HepG2 (cell line): ENCODE measurements around the gene DHRS1. TPM values are rescaled to one million over a fixed set of nuclear protein-coding genes. Genes with fewer than 3 reads are reported as not detected.

Source experiments
- ATF5 ChIP-seq: sonication (generic); formaldehyde crosslinking; IDR thresholded peaks from 2 replicates; pipeline ENCODE4 v1.4.0; 2020; ENCODE audit warnings: mild to moderate bottlenecking, low read depth, missing genetic modification reagents
- BHLHE40 ChIP-seq: IDR thresholded peaks from 2 replicates; pipeline ENCODE4 v1.6.1; 2011; ENCODE audit warnings: low read length, improper control_type of control experiment
- CENPX ChIP-seq: sonication (generic); formaldehyde crosslinking; IDR thresholded peaks from 2 replicates; pipeline ENCODE4 v1.9.0; 2021; ENCODE audit warnings: mild to moderate bottlenecking, missing genetic modification reagents, moderate library complexity
- DBP ChIP-seq: sonication (generic); formaldehyde crosslinking; IDR thresholded peaks from 2 replicates; pipeline ENCODE4 v1.4.0; 2020; ENCODE audit warnings: missing genetic modification reagents; ENCODE audit errors: not compliant biosample characterization
- GMEB2 ChIP-seq: IDR thresholded peaks from 2 replicates; pipeline ENCODE4 v1.6.1; 2016; ENCODE audit warnings: missing biosample characterization, missing genetic modification reagents, low read depth
- HNF4A ChIP-seq: sonication (generic); formaldehyde crosslinking; IDR thresholded peaks from 2 replicates; pipeline ENCODE4 v1.4.0; 2020; ENCODE audit warnings: missing genetic modification reagents
- JUN ChIP-seq: sonication (generic); formaldehyde crosslinking; IDR thresholded peaks from 2 replicates; pipeline ENCODE4 v1.4.0; 2020; ENCODE audit warnings: mild to moderate bottlenecking, missing genetic modification reagents
- NR0B2 ChIP-seq: sonication (generic); formaldehyde crosslinking; IDR thresholded peaks from 2 replicates; pipeline ENCODE4 v1.4.0; 2020; ENCODE audit warnings: mild to moderate bottlenecking, missing genetic modification reagents
- PBX2 ChIP-seq: IDR thresholded peaks from 2 replicates; pipeline ENCODE4 v1.6.1; 2016; ENCODE audit warnings: control low read depth
- RAD51 ChIP-seq: fragments of 450-650 bp; IDR thresholded peaks from 2 replicates; pipeline ENCODE4 v1.6.1; 2016; ENCODE audit warnings: borderline replicate concordance
- RARA ChIP-seq: IDR thresholded peaks from 2 replicates; pipeline ENCODE4 v1.6.1; 2016; ENCODE audit warnings: missing genetic modification reagents, missing compliant biosample characterization
- SMAD3 ChIP-seq: sonication (generic); formaldehyde crosslinking; IDR thresholded peaks from 2 replicates; pipeline ENCODE4 v1.4.0; 2020; ENCODE audit warnings: missing genetic modification reagents
- SOX5 ChIP-seq: IDR thresholded peaks from 2 replicates; pipeline ENCODE4 v1.6.1; 2016; ENCODE audit warnings: borderline replicate concordance
- SYNCRIP ChIP-seq: fragments of 200-400 bp; formaldehyde crosslinking; IDR thresholded peaks from 2 replicates; pipeline ENCODE4 v1.6.1; 2018; ENCODE audit warnings: mild to moderate bottlenecking, low read depth, low read length; ENCODE audit not compliant: insufficient read depth
- TRIM24 ChIP-seq: sonication (generic); formaldehyde crosslinking; IDR thresholded peaks from 2 replicates; pipeline ENCODE4 v1.8.0; 2022; ENCODE audit warnings: mild to moderate bottlenecking, missing genetic modification reagents
- WIZ ChIP-seq: sonication (generic); formaldehyde crosslinking; IDR thresholded peaks from 2 replicates; pipeline ENCODE4 v1.5.1; 2020; ENCODE audit warnings: mild to moderate bottlenecking, missing genetic modification reagents
- ZBTB38 ChIP-seq: sonication (generic); formaldehyde crosslinking; IDR thresholded peaks from 2 replicates; pipeline ENCODE4 v1.5.1; 2020; ENCODE audit warnings: mild to moderate bottlenecking, missing genetic modification reagents
- ZNF275 ChIP-seq: sonication (generic); formaldehyde crosslinking; IDR thresholded peaks from 2 replicates; pipeline ENCODE4 v1.8.0; 2022; ENCODE audit warnings: missing genetic modification reagents, mild to moderate bottlenecking, inconsistent platforms, borderline replicate concordance
- ZNF468 ChIP-seq: sonication (generic); formaldehyde crosslinking; IDR thresholded peaks from 2 replicates; pipeline ENCODE4 v1.8.0; 2022; ENCODE audit warnings: mild to moderate bottlenecking, moderate library complexity, missing genetic modification reagents
- polyA plus RNA-seq, 8 experiments: library from polyadenylated mRNA; depleted of rRNA in 3 of 8; stranded (reverse) in 7 of 8; unstranded in 1 of 8; fragments of >200 nt; fragmentation: Illumina TruSeq in 4 of 8; extraction: Trizol in 4 of 8; gene quantifications; 2 replicates each; pipeline versions ENCODE4 v1.2.1 to v1.2.3, GENCODE V29; 2011 to 2016; ENCODE audit warnings: low read depth in 4 of 8, missing spikeins in 1 of 8, mixed read lengths in 1 of 8; ENCODE audit not compliant: insufficient read depth in 1 of 8
- total RNA-seq, 5 experiments: library from RNA; depleted of rRNA; stranded (reverse); fragments of >200 nt; fragmentation: Illumina TruSeq; extraction: Trizol; gene quantifications; 2 replicates each; pipeline ENCODE4 v1.2.3, GENCODE V29; 2016; ENCODE audit warnings: low read depth in 1 of 5

The DHRS1 gene
- total and polyA plus RNA-seq, 2 of the 13 experiments (the other 11 are each of a cell fraction or from before 2014, with no cell fraction given): 49.8 to 60.8 TPM

- TF ChIP-seq NR0B2 (CRISPR knock-in tag): peak; percentile 96
- TF ChIP-seq BHLHE40: no peak
- TF ChIP-seq ZNF468: no peak
- peak; percentile 93 for TF ChIP-seq ATF5 (CRISPR knock-in tag)
- no peak for TF ChIP-seq RAD51
- TF ChIP-seq DBP (CRISPR knock-in tag): no peak
- TF ChIP-seq PBX2: peak; percentile 25; the same call in 1 of the 2 replicates
- TF ChIP-seq HNF4A (CRISPR knock-in tag): no peak
- TF ChIP-seq SMAD3: peak; percentile 86; the same call in 1 of the 2 replicates
- peak; percentile 87 for TF ChIP-seq JUN (CRISPR knock-in tag)
- no peak for TF ChIP-seq CENPX (CRISPR knock-in tag)
- TF ChIP-seq ZBTB38 (CRISPR knock-in tag): peak; percentile 97
- TF ChIP-seq GMEB2 (CRISPR knock-in tag): no peak
- TF ChIP-seq SYNCRIP: no peak
- peak; percentile 56 for TF ChIP-seq SOX5 (CRISPR knock-in tag)
- no peak for TF ChIP-seq TRIM24 (CRISPR knock-in tag)
- peak; percentile 46; the same call in 1 of the 2 replicates for TF ChIP-seq RARA (CRISPR knock-in tag)
- TF ChIP-seq ZNF275 (CRISPR knock-in tag): peak; percentile 61; the same call in 1 of the 2 replicates
- peak; percentile 90 for TF ChIP-seq WIZ
These were observed 32.9 kb upstream of the DHRS1 start (continued) for GRCh38 chr14:24332268-24332993.
